Fibroblast of the conjunctiva (primary cell): ENCODE measurements around the gene ARHGEF17.
A peak's percentile ranks its signal among the peaks of the same experiment; 100 is the strongest.
"Not testable (repeated sequence)": the region's sequence is repeated elsewhere in the genome, so short reads cannot be mapped to it uniquely, and the experiment has no call there.

Source experiments
- DNase-seq: peaks from one replicate; pipeline ENCODE4 v3.0.0-alpha.2; 2010; ENCODE audit warnings: low read depth

ARHGEF17 gene

DNA sequence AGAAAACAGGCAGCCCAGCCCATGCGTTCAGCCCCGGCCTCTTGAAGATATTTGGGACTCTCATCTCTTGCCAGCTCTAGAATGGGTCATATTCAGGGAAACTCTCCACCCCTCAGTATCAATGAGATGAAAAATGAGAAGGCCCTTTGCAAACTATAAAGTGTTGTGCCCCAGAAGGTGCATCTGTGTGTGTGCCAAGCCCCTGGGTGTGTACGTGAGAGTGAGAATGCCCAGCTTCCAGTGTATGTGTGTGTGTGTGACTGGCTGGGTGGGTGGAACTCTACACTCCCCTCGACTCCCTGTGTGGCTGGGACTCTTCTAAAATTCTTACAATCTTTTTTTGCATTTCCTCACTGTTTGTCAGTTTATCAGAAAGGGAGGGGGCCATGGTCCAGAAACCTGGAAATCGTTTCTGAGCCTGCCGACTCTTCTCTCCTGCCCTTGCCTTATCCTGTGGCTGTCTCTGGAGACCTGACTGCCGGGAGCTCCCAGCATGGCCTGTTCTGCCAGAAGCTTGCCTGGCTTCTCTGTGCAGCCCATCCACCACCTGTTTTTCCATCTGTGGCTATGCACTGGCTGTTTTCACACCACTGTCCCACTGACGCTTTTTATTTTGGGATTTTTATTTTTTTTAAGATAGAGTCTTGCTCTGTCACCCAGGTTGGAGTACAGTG lies 34.7 kb upstream of the ARHGEF17 start:
- DNase-seq = no peak

DNA sequence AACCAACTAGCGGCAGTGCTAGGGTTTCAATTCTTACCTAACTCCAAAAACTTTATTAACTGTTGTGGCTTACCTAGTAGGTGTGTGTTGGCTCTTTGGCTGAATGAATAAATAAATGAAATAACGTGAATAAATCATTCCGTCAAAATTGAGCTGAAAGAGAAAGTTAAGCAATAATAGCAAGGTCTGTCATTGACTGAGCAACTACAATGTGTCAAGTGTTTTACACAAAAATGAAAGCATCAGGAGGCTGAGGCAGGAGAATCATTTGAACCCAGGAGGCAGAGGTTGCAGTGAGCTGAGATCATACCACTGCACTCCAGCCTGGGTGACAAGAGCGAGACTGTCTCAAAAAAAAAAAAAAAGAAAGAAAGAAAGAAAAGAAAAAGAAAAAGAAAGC lies 33.9 kb upstream of the ARHGEF17 start:
- not testable (repeated sequence) for DNase-seq

DNA sequence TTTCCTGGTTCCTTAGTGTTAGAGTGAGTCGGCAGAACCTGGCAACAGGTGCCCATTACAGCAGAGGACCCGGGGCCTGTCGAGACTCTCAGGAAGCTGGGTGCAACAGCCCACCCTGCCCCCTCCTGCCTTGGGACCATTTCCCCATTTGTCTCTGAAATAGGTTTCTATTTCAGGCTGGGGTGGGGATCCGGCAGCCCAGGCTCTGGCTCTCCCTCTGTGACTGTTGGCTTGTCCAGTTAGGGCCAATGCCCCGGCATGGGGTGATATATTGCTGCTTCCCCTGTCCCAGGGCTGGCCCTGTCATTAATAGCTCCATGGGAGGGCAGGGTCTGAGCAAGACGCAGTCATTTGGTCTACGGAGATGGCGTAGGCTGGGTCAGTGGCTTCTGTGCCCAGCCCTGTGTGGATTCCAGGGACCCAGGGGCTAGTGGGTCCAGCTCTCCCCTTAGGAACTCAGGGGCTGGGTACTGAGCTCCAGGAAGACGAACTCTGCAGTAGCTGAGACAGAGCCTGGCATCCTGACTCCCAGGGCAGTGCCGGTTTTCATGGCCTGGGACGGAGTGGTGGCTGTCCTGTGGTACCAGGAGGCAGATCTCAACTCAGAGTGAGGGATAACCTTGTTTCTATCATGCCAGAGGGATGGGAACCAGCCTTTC lies 33.2 kb upstream of the ARHGEF17 start:
- DNase-seq = no peak

DNA sequence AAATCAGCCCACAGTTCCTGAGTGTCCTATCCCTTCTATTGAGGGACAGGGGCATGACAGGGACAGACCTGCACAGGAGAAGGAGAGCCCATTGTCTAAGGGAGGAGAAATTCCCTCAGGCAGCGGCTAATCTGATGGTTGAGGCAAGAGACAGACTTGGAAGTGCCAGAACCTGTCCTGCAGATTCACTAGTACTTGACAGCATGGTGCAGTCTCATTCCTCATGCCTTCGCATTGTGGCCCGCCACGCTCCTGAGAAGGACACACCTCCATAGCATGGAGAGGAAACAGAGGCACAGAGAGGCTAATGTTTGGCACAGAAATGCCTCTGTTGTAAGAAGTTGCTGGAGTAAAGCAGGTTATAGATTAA lies 32.7 kb upstream of the ARHGEF17 start:
- no peak for DNase-seq

DNA sequence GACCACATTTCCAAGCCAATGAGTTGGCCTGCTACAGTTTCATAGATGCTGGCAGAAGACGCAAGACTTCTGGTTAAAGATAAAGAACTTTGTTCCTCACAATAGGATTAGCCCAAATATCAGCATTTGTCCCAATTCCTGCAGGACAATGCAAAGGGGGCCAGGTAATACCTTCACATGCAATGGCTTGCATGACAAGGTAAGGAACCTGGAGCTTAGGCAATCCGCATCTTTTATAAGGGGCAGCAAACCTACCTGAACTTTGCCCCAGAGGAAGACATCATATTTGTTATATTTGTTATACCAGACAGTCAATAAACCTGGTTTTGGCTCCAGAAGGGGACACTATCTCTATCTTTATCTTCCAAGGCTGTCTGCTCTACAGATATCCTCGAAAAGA lies 30.6 kb upstream of the ARHGEF17 start:
- no peak for DNase-seq

DNA sequence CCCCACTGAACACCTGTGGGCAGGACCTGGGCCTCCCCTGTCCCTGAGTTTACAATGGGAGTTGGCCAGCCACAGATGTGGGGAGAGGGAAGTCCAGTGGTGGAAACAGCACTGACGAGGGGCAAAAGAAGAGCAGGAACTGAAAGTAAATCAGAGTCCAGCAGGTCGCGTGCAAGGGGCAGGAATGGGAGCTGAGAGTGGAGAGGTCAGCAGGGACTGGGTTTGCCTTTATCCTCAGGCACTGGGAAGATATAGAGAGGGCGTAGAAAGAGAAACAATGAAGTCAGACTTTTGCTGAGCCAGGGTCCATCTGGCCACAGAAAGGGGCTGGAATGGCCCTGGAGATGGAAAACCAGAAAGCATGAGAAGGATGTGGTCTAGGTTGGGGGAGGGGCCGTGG lies 27.4 kb upstream of the ARHGEF17 start:
- no peak for DNase-seq

DNA sequence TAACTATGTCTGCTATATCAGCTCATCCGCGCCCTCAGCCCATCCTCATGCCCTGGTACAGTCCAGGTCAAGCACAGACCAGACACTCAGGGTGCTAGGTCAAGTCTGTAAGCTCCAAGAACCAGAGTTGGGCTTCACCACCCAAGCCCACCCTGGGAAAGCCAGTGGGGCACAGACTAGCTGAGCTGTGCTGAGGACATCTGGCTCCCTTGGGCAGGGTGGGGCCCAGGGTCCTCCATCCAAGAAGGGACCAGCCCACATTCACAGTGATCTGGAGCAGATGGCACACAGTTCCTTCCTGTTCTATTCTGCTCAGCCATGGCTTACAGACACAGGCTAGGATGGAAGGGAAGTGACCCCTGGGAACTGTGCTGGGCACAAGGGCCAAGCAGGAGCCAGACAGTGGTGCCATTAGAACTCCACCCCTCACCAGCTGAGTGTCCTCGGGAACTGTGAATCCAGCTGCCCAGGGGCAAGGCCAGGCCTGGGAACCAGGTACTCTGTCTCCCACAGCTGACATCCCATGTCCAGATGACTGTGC lies 26.8 kb upstream of the ARHGEF17 start:
- no peak for DNase-seq

DNA sequence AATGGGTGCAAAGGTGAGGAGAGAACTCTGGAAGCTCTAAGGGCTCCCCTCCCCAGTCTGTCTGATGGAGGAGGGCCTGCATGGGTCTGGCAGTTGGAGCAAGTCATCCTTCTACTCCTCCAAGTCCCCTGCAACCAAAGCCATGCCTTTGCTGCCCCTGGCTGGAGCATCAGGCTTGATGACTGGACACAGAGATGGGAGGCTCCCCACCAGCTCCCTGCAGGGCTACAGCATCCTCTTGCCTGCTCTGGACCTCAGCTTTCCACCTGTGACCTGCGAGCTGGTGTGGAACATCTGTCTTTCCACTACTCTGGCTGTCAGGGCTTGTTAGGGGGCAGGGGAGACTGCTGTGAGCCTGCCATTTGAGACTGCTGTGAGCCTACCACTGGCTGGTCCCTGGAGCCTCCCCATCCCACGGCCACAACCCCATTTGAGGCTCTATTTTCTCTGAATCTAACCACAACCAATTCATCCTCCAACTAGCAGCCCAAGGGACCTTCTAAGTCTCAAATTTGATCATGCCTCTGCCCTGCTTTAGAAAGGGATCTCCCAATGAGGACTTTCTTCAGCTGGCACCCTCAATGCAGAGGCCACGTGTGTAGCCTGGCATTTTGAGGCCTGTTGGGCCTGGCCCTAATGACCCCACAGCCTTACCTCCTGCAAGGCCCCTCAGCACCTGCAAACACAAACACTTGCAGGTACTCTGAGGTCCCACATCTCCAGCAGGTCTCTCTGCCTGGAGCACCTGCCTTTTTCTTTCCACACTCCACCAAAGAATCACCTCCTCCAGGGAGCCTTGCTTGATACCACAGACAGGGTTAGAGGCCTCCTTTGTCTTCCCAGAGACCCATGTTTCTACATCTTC lies 26.0 kb upstream of the ARHGEF17 start:
- no peak for DNase-seq

DNA sequence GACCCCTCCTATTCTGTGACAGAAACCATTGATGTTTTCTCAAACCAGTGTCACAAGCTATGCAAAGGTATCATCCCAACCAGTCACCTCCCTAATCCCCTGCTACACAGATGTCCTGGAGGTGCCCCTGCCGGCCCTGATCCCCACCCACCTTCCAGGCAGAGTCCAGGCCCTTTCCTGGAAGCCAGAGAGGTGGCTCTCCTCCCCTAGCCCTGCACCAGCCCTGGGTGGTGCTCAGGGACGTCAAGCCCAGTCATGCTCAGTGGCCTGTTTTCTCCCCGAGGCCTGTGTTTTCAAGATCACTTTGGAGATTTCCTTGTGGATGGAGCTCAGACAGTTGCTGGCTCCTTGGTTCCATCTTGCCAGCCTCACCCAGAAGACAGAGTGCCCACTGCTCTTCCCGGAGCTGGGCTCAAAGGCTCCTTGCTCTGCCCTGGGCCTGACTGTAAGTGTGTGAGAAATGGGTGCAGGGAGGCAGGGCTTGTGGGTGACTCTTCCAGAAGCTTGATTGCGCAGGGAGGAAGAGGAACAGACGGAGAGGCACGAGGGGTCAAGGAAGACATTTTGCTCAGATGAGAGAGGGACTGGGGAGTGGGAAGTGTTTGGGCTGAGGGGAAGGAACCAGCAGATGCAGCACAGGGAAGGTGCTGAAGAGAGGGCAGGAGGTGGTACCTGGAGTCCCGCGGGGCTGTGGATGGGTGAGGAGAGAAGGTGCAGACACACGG lies 24.6 kb upstream of the ARHGEF17 start:
- DNase-seq = no peak

DNA sequence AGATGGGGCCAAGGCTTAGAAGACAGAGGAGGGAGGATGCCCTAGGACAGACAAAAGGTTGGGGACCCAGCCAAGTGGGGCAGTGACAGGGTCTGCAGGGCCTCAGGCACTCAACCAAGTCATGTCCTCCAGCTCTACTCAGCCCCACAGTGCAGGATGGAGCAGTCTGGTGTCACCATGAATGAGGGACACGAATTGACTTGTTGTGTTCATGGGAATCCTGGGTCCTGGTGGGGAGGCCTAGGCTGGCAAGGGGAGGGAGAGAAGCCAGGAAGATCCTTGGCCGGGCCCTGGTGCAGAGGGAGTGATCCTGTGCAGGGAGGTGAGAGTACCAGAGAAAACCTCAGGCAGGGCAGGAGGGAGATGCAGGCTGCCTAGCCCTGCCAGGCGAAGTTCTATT lies 24.0 kb upstream of the ARHGEF17 start:
- DNase-seq = no peak

DNA sequence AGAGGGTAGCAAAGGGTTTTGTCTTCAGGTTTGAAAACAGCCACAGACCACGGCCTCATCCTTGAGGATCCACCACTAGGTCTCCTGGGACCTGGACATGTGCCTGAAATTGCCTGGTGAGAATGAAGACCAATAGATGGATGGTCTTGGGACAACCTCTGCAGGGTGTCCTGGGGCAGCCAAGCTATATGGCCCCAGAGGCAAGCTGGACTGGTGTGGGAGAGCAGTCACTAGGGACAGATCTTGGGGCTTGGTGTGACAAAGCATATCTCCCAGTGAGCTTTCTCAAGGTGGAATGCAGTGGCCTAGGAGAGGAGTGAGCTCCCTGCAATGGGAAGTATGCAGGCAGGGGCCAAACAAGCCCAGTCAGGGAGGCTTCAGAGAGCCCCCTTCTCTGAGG lies 22.4 kb upstream of the ARHGEF17 start:
- DNase-seq = no peak

DNA sequence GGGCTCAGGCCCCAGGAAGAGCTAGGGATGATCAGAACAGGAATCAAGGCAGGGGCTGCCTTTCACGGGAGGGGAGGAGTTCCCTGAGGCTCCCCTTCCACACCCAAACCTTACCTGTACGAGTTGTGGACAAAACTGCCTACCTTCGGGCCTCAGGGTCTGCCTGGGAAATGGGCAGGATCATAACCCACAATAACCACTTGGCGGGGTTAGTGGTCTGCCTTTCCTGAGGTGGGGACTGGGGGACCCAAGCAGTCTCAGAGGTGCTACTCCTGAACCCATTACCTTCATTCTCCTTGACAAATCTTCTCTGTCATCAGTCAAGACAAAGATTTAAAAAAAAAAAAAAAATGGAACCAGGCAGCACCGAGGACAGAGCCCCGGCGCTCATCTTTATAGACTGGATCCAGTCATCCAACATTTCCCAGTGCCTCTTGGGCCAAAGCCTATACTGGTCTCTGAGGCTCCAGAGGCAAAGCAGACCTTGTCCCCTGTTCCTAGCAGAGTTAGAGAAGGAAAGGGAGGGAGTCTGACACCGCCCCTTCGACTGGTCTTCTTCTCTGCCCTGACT lies 21.8 kb upstream of the ARHGEF17 start:
- DNase-seq = no peak

DNA sequence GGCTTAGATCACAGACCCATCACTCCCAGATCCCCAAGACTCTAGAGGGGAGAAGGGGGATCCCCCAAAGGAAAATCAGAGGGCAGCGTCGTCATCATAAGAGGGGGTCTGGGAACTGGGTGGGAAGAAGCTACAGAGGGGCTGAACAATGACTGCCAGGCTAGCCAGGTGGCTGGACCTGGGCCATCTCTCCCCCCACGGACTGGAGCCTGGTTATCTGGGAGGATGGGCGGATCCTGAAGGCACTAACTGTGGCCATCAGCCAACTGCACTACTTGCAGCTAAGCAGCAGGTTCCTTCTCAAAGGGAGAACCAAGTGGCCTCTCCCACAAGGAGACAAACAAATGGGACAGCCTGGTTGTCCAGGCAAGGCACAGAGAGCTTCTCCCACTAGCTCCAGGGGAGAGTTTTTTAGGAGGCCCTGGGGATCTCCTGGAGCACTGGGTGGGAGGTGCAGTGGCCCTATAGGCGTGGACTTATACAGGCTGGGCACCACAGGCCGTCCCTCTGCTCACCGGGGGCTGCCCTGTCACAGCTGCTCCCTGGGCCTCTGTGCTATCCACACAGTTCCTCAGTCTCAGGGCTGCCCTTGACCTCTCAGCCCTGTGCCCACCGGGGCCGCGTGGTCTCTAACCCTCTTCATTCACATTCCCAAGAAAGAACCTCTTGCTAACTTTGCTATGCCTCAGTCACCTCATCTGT lies 20.5 kb upstream of the ARHGEF17 start:
- DNase-seq = no peak

DNA sequence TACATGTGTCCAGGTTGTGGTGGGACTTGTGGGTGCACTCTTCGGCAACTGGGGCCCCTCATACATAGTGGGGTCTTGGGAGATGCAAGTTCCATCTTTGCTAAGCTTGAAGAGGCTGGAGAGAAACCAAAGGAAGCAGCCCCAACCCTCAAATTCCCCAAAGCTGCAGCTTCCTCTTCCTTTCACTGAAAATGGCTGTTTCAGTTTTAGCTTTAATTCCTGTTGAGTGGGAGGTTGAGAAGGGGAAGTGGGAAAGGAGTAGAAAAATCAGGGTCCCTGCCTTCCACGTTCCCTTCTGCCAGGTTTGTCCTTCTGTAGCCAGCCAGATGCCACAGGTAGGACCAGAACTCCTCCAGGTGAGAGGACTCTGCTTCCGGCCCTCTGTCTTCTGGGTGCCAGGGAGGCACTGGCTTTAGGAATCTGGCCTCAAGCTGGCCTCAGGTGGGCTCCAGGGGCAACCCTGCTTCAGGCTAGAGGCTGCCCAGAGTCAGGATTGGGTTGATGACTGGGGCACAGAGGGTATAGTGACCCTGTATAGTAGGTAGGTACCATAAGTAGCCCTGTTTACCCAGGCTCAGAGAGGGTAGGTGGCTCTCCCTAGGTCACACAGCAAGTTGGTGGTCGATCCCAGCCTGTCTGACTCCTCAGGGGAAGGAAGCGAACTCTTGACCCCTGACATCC lies 19.7 kb upstream of the ARHGEF17 start:
- no peak for DNase-seq

DNA sequence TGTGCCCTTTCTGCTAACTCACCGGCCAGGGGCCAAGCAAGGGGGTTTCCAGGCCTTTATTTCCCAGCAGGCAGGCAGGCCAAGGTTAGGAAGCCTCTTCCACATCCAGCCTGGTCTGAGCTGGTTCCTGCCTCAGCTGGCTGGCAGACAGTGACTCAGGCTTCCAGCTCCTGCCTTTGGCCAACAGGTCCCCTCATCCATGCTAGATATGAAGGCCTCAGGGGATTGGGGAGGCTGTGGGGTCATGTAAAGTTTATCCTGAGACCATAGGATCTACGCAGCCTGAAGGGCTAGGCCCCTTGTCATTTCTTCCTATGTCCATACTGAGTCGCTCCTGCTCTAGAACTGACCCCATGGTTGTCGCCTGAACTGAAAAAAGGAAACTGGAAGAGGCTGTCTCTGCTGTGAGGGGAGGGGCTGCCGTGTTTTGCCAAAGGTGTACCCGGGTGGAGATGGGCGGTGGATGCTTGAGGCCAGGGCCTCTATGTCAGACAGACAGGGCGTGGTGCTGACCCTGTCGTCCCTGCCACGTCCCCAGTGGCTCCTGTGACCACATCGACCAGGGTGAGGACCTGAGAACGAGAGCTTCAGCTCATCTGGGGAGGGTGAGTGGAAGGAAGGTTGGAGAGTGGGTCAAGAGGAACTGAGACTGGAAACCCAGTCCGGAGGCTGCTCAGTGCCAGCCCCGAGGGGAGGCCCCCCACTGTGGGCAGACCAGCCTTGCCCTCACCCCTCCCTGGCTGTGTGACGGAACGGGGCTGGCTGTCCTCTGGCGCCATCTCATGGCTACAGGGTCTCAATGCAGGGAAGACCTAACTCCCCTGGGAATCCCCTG lies 19.0 kb upstream of the ARHGEF17 start:
- DNase-seq = peak; percentile 49

DNA sequence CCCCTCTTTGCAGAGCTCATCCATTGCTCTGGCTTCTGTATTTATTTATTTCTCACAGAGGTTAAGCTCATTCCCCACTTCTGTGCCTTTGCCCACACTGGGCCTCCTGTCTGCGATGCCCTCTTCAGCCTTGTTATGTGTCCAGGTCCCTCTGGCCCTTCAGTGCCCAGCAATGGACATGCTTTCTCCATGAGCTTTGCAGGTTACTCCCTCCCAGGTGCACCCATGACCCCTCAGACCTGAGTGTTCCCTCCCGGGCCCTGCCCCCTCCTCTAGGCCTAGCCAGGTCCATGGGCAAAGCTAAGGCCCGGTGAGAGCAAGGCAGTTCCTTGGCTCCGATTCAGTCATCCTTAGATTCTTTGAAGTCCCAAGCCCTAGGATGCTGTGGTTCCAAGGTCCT lies 17.5 kb upstream of the ARHGEF17 start:
- DNase-seq = no peak

DNA sequence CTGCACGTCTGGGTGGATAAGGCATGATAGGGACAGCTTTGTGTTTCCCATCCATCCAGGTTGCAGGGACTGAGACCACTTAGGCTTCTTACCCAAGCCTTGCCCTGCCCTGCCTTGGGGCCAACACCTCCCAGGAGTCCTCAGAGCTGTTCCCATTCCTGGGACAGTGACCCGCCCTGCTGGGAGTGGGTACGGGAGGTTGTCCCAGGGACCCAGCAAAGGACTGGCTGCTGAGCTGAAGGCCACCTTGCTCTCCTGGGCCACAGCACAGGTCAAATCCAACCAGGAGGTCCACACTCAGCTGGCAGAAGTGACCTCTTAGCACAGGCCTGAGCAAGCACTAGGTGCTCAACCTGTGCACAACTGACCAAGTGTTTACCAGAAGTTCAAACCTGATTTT lies 16.9 kb upstream of the ARHGEF17 start:
- no peak for DNase-seq

DNA sequence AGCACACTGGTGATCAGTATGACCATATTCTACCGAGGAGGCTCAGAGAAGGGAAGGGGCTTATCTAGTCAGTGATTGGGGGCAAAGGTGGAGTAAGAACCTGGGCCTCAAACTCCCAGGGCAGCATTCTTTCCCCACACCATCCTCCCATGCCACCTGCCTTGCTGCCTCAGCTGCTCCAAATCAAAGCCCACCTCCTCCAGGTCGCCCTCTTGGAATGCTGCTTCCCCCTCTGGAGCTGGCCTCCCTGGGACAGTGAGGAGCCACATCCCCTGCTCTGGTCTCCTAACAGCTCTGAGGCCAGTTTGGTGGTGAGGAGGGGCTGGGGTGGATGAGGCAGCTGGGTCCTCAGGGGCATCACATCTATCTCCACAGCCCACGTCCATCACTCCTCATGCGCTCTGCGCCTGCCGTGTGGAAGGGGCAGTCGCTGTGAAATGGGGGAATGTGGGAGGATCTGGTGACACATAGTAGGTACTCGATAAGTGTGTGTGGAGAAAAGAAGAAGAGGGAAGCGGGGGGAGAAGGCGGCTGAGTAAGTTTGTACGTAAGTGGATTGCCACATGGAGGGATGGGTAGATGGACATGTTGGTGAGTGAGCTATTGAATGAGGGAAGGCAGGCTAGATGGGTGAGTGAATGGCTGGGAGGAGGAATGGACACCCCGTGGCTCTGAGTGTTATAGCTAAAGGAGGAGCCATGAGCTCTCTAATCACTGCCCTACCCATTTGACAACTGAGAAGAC lies 16.1 kb upstream of the ARHGEF17 start:
- no peak for DNase-seq

DNA sequence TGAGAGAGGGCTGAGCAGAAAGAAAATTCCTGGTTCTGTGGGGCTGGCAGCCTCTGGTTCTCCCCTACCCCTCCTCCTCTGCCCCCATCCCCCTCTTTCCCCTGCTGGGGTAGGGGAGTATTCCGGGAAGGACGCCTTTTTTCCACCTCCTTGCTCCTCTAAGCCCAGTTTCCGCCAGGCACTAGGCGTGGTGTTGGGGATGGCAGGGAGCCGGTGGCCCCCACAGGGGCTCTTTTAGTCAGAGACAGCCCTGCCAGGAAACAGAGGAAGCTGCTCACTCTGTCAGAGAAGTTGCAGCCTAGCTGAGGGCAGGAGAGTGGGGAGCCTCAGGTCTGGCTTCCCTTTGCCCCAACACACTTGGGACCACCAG lies 15.6 kb upstream of the ARHGEF17 start:
- no peak for DNase-seq
